CD4-positive, alpha-beta T cell treated with Interleukin-15 for 1 hour (primary cell): Measurements from ENCODE around the gene NELL1.

Source experiments
- DNase-seq: peaks from one replicate; pipeline ENCODE4 v3.0.0-alpha.2; 2020

Gene NELL1

DNA sequence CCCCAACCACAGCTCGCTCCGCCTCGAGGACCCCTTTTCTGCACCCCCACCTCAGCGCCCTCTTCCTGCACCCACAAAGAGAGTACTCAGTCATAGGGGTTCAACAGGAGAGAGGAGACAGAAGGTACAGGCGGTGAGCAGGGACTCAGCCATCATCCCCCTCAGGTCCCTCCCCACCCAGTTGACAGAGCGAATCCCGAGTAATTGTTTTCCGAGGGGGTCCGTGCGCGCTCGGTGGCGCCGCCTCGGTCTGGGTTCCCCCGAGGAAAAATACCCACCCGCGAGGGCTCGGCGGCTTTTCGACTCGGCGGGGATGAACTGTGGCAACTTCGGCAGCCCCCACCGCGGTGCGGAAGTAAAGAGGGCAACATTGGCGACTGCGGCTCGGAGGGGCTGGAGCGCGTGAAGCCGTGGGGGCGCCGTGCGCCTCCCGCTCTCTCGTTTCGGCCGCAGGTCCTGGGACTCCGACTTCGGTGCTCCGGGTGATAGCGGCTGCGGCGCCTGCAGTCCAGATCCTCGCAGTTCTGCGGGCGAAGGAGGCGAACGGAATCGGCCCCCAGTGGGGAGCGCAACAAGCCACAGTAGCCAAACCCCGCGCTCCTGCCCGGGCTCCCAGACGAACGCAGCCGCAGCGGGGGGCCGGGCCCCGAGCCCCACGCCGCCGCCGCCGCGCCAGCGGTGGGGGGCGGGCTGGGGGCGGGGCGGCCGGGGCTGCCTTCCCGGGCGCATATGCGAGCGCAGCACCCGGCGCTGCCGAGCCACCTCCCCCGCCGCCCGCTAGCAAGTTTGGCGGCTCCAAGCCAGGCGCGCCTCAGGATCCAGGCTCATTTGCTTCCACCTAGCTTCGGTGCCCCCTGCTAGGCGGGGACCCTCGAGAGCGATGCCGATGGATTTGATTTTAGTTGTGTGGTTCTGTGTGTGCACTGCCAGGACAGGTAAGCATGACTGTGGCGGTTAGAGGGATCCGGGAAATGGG, at the start of gene NELL1:
Gene NELL1 (plus strand): TSS at position 743 of the 976 bp plus-strand sequence.
- no peak for DNase-seq

DNA sequence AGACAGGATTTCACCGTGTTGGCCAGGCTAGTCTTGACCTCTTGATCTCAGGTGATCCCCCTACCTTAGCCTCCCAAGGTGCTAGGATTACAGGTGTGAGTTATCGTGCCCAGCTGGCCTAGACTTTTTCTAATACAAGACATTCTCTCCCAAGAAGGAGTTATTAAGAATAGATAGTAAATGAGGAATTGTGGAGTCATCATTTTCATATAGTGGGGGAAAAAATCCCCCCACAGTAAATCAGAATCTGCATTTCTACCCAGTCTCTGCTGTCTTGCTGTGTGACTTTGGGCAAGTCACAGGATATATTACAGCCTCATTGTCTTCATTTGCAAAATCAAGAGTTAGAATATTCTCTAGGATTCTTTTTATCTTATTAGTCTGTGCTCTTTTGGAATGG, 48.4 kb upstream of the NELL1 start:
- DNase-seq, result no peak

DNA sequence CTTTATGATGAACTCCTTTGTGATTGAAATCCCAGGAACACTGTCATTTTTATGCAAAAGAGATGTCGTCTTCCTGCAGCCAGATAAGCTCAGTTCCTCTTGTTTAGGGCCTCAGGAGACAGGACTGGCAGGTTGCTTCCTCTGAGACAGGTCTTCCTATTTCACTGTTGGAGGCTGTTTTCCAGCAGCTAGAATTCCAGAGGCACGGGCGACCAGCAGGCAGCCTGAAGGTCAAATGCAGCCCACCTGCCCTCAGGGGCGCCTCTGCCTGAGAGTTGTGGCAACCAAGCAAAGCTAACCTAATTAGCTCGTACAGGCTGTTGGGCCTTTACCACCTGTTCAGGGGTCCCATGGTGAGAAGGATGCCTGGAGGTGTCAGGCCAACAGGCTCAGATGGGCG, 47.7 kb upstream of the NELL1 start:
- DNase-seq, result no peak

- no peak for DNase-seq
Measured at GRCh38 chr11:20623252-20623651, 46.1 kb upstream of the NELL1 start.

DNA sequence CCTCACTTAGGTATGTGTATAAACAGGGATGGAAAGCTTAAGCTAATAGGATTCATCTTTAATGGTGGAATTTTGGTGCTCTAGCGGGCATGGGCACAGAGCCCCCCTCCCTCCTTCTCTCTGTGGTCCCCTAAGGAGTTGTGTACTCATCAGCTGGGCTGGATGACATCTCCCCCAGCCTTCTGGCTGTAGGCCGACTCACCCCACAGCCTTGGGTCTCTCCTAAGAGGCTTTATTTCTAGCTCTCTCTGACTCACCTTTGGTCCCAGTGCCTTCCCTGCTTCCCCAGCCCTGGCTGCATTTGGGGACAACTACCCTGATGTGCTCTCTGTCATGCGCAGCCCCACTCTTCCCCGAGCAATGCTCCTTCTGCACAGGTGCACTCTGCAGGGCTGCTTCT, 43.1 kb upstream of the NELL1 start:
- DNase-seq, result no peak

GRCh38 chr11:20627026-20627425, 42.4 kb upstream of the NELL1 start:
- DNase-seq, result no peak

DNA sequence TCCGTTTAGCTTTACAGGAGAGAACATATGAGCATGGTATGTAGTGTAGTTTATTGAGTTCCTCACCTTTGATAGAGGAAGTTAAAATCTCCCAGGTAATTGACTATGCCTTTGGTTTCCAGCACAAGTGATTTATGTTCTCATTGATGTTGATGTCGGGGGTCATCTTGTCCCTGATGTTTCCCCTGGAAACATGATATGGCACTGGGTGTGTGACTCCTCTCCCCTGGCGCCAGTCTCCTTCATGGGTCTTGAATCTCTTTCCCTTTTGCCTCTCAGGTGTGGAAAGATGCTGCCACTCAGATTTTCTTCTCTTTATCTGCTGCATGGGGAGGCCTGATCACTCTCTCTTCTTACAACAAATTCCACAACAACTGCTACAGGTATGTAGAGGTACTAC, 41.7 kb upstream of the NELL1 start:
- no peak for DNase-seq

DNA sequence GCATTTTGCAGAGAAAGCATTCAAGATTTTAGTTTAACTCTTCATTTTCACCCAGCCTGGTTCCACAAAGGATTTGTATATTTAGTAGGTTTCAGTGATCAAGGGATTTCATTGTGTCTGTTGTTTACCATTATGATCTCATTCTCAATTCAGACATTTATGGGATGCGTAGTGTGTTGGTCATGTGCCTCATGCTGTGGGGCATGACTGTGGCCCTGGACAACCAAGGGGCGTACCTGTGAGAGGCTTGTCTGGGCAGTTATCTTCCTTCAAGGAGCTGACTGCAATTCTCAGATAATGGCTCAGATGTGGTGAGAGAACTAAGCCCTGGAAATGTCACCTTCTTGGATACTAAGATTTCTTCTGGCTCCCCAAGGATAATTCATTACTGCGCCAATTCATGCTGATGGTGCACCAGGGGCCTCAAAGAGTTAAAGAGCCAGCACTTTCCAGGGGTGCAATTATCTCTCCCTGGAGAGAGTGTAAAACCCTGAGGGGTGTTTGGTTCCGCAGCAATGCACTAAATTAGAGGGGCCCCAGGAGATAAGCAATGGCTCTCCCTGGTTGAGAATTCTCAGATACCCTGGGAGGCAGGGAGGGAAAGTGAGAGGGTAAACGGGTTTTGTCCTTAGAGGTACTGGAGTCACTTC, 37.7 kb upstream of the NELL1 start:
- DNase-seq, result no peak

DNA sequence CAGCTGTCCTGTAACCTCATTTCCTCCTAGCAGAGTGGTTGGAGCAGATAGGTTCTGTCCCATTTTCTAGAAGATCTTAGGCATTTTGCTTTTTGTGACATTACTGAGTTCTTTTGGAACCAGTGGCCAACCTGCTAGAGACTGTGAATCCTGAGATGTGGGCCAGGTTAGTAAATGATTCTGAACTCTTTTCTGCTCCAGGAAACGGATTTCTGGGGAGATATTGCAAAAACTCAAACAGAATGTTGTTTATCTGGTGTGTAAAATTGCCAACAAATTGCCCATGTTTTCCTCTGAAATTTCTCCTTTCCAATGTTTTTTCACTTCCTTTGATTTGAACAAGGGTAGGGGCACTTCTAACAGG, 37.2 kb upstream of the NELL1 start:
- no peak for DNase-seq

GRCh38 chr11:20634044-20634443, 35.3 kb upstream of the NELL1 start:
- no peak for DNase-seq

- no peak for DNase-seq
Measured at GRCh38 chr11:20634781-20635180, 34.6 kb upstream of the NELL1 start.

DNA sequence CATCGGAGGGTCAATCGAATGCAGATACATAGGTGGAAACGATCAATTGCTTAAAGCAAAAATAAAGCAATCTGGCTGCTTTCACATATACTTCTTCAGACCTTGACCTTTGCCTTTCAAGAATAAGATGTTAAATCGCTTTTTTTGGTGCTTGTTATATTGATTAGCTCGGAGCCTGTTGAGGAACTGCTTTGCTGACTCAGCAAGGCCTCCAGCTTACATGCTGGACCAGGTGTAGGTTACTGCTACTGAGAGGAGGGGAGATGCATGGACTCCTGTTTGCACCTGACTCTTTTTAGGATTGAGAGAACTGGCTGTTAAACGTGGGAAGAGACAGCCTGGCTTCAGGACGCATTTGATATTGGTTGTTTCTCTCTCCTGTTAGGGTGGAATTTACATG, 31.3 kb upstream of the NELL1 start:
- DNase-seq, result no peak

- DNase-seq, result no peak
Measured at GRCh38 chr11:20639688-20640087, 29.7 kb upstream of the NELL1 start.

DNA sequence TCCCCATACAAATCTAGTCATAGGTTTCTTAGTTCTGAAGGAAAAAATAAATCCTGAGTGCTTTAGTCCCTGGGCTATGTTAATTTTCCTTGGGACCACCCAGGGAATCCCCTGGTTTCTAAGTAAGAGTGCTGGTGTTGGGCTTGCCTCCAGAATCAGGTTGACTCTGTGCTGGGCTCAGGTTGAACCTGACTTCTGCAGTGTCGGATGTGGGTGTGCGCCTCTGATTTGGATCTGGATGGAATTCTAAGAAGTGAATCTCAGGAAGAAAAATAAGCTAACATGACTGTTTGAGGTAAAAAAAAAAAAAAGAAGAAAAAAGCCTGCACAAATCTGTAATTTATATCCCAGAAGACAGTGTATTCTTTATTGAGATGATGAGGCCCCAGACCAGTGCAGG, 29.0 kb upstream of the NELL1 start:
- DNase-seq, result no peak

DNA sequence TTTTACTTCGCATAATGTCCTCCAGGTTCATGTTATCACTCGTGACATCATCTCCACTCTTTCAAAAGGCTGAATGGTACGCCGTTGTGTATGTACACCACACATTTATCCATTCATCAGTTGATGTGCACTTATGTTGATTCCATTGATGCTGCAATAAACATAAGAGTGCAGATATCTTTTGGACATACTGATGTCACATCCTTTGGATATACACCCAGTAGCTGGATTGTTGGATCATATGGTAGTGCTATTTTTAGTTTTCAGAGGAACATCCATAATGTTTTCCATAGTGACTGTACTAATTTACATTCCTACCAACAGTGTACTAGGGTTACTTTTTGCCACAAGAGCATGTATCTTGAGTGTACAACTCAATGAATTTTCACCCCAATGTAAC, 25.0 kb upstream of the NELL1 start:
- no peak for DNase-seq

DNA sequence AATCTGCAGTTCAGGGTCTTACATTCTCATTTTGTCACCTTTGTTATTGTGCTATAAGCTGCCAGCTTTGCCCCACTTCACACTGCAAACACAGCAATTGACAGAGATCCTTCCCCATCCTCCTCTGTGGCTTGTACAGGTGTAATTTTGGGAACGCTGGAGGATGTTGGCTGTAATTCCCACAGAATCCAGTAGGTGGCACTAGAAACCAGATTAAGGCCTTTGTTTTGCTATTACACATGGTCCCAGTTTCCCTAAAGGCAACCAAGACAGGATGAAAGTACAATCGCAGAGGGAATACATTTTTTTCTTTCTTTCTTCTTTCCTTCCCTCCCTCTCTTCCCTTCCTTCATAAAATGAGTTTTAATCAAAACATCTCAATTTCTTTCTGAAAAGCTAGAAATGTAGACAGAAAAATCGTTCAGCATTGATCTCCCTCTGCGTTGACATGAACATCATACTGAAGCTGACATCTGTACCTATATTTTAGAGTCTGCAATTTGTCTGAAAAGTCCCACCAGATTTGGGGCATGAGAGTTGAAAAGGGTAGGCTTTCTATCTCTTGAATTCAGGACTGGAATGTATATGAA, 21.3 kb upstream of the NELL1 start:
- no peak for DNase-seq

- no peak for DNase-seq
Measured at GRCh38 chr11:20652150-20652806, 17.1 kb upstream of the NELL1 start.

DNA sequence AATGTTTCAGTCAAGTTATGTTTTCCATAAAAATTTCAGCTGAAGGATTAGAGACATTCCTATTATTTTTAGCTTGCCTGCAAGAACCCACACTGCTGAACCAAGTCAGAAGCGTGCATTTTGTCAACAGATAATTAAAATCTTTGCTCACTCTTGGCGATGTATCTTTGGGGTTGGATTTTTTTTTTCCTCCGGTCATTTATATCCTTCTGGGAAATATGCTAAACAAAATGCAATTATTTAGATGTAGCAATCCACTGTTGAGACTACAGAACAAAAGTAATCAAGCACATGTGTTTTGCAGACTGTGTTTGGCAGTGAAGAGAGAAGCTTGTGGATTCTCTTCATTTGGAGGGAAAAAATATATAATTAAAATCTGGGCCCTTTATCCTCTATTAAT, 15.3 kb upstream of the NELL1 start:
- DNase-seq, result no peak

DNA sequence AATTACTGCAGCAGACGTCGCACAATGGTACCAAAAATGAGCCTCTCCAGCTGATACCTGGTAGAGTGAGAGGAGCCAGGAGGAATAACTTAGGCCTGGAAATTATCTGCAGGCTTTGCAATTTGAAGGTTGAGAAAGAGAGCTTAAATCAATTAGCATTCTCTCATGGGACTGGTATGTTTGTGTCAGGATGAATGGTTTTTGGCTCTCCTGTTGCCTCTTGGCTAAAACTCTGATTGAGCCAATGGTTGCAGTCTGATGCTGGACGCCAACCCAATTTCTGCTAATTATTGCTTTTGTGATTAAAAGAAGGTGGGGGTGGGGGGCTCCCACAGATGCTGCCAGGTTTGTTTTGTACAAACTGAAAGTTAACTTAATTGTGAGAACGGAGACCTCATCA, 12.5 kb upstream of the NELL1 start:
- DNase-seq, result no peak

DNA sequence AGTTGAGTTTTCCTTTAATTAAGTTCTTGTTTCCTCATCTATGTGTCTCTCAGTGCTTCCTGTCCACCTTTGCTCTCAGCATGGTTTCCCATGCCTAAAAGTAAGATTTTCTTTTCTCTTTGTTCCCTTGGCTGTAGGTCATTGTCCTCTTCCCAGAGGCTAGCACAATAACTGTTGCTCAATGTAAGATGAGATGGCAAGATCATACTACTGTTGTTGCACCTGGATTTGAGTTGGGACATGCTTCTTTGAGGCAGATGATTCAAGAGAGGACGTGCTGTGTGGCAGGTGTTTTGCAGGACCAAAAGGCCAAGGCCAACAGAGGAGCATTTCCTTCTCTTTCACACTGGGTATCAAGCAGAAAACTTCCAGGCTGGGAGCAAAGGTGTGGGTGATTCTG, 11.3 kb upstream of the NELL1 start:
- no peak for DNase-seq

- DNase-seq, result no peak
Measured at GRCh38 chr11:20661445-20661844, 7.9 kb upstream of the NELL1 start.

- DNase-seq, result no peak
Measured at GRCh38 chr11:20661850-20662249, 7.5 kb upstream of the NELL1 start.

GRCh38 chr11:20668131-20668809, 1.1 kb upstream of the NELL1 start:
- DNase-seq, result no peak
